HepG2 (cell line): ENCODE data around the gene SPTAN1. TPM values are rescaled to one million over a fixed set of nuclear protein-coding genes. Genes with fewer than 3 reads are reported as not detected.

Source experiments
- ARID2 ChIP-seq: sonication (generic); formaldehyde crosslinking; IDR thresholded peaks from 2 replicates; pipeline ENCODE4 v1.8.1; 2022; ENCODE audit warnings: mild to moderate bottlenecking, missing genetic modification reagents, borderline replicate concordance
- ARNT2 ChIP-seq: sonication (generic); formaldehyde crosslinking; IDR thresholded peaks from 2 replicates; pipeline ENCODE4 v1.8.0; 2022; ENCODE audit warnings: mild to moderate bottlenecking, low read depth, missing genetic modification reagents, moderate library complexity
- ATF2 ChIP-seq: sonication (generic); formaldehyde crosslinking; IDR thresholded peaks from 2 replicates; pipeline ENCODE4 v1.4.0; 2020; ENCODE audit warnings: missing genetic modification reagents
- CSRNP1 ChIP-seq: sonication (generic); formaldehyde crosslinking; IDR thresholded peaks from 2 replicates; pipeline ENCODE4 v1.8.1; 2023; ENCODE audit warnings: mild to moderate bottlenecking, missing genetic modification reagents
- FOSL1 ChIP-seq: sonication (generic); formaldehyde crosslinking; IDR thresholded peaks from 2 replicates; pipeline ENCODE4 v1.9.0; 2021; ENCODE audit warnings: missing genetic modification reagents, borderline replicate concordance
- GFI1 ChIP-seq: sonication (generic); formaldehyde crosslinking; IDR thresholded peaks from 2 replicates; pipeline ENCODE4 v1.5.0; 2020; ENCODE audit warnings: missing genetic modification reagents, mild to moderate bottlenecking, borderline replicate concordance
- GMEB1 ChIP-seq: sonication (generic); formaldehyde crosslinking; IDR thresholded peaks from 2 replicates; pipeline ENCODE4 v1.5.1; 2020; ENCODE audit warnings: missing genetic modification reagents, mild to moderate bottlenecking, borderline replicate concordance
- HMG20B ChIP-seq: conservative IDR thresholded peaks from 2 replicates; pipeline ENCODE4 v1.6.1; 2016; ENCODE audit warnings: missing genetic modification reagents, missing compliant biosample characterization
- MAX ChIP-seq: IDR thresholded peaks from 2 replicates; pipeline ENCODE4 v1.6.1; 2012; ENCODE audit warnings: inconsistent platforms
- MLXIP ChIP-seq: sonication (generic); formaldehyde crosslinking; IDR thresholded peaks from 2 replicates; pipeline ENCODE4 v1.9.0; 2021; ENCODE audit warnings: missing genetic modification reagents, borderline replicate concordance
- NCOA2 ChIP-seq: sonication (generic); formaldehyde crosslinking; IDR thresholded peaks from 2 replicates; pipeline ENCODE4 v1.8.0; 2022; ENCODE audit warnings: inconsistent platforms
- PHF21A ChIP-seq: sonication (generic); formaldehyde crosslinking; IDR thresholded peaks from 2 replicates; pipeline ENCODE4 v1.5.0; 2020; ENCODE audit warnings: mild to moderate bottlenecking, missing genetic modification reagents
- PITX1 ChIP-seq: sonication (generic); formaldehyde crosslinking; IDR thresholded peaks from 2 replicates; pipeline ENCODE4 v1.5.1; 2020; ENCODE audit warnings: mild to moderate bottlenecking, missing genetic modification reagents
- RBFOX2 ChIP-seq: fragments of 200-400 bp; formaldehyde crosslinking; IDR thresholded peaks from 2 replicates; pipeline ENCODE4 v1.6.1; 2017; ENCODE audit warnings: low read depth, mild to moderate bottlenecking, low read length
- ZBTB1 ChIP-seq: sonication (generic); formaldehyde crosslinking; IDR thresholded peaks from 2 replicates; pipeline ENCODE4 v1.4.0; 2020; ENCODE audit warnings: missing genetic modification reagents, borderline replicate concordance
- ZBTB21 ChIP-seq: sonication (generic); formaldehyde crosslinking; IDR thresholded peaks from 2 replicates; pipeline ENCODE4 v1.4.0; 2020; ENCODE audit warnings: missing genetic modification reagents
- ZFX ChIP-seq: sonication (generic); formaldehyde crosslinking; IDR thresholded peaks from 2 replicates; pipeline ENCODE4 v1.4.0; 2020; ENCODE audit warnings: mild to moderate bottlenecking, low read depth, missing genetic modification reagents, moderate library complexity
- ZIK1 ChIP-seq: sonication (generic); formaldehyde crosslinking; IDR thresholded peaks from 2 replicates; pipeline ENCODE4 v1.5.0; 2020; ENCODE audit warnings: mild to moderate bottlenecking, low read depth, missing genetic modification reagents, borderline replicate concordance
- ZNF260 ChIP-seq: sonication (generic); formaldehyde crosslinking; IDR thresholded peaks from 2 replicates; pipeline ENCODE4 v1.4.0; 2020; ENCODE audit warnings: missing genetic modification reagents, low read depth, mild to moderate bottlenecking, borderline replicate concordance
- ZNF83 ChIP-seq: sonication (generic); formaldehyde crosslinking; IDR thresholded peaks from 2 replicates; pipeline ENCODE4 v1.4.0; 2020; ENCODE audit warnings: missing genetic modification reagents, mild to moderate bottlenecking, borderline replicate concordance
- polyA plus RNA-seq, 8 experiments: library from polyadenylated mRNA; depleted of rRNA in 3 of 8; stranded (reverse) in 7 of 8; unstranded in 1 of 8; fragments of >200 nt; fragmentation: Illumina TruSeq in 4 of 8; extraction: Trizol in 4 of 8; gene quantifications; 2 replicates each; pipeline versions ENCODE4 v1.2.1 to v1.2.3, GENCODE V29; 2011 to 2016; ENCODE audit warnings: low read depth in 4 of 8, missing spikeins in 1 of 8, mixed read lengths in 1 of 8; ENCODE audit not compliant: insufficient read depth in 1 of 8
- total RNA-seq, 5 experiments: library from RNA; depleted of rRNA; stranded (reverse); fragments of >200 nt; fragmentation: Illumina TruSeq; extraction: Trizol; gene quantifications; 2 replicates each; pipeline ENCODE4 v1.2.3, GENCODE V29; 2016; ENCODE audit warnings: low read depth in 1 of 5

The SPTAN1 gene
- total and polyA plus RNA-seq, 2 of the 13 experiments (the other 11 are each of a cell fraction or from before 2014, with no cell fraction given) = 106 to 111 TPM

- TF ChIP-seq GMEB1 (CRISPR knock-in tag) (peak; percentile 92), ATF2 (CRISPR knock-in tag) (peak; percentile 34; the same call in 1 of the 2 replicates), FOSL1 (CRISPR knock-in tag) (no peak), ARID2 (CRISPR knock-in tag) (no peak), MAX (peak; percentile 75), MLXIP (no peak; the same call in 1 of the 2 replicates), ZIK1 (CRISPR knock-in tag) (peak; percentile 78; the same call in 1 of the 2 replicates), HMG20B (CRISPR knock-in tag) (no peak), ARNT2 (CRISPR knock-in tag) (peak; percentile 70; the same call in 1 of the 2 replicates), ZNF260 (CRISPR knock-in tag) (no peak), ZFX (CRISPR knock-in tag) (peak; percentile 99), ZNF83 (CRISPR knock-in tag) (no peak; the same call in 1 of the 2 replicates), GFI1 (peak; percentile 63; the same call in 1 of the 2 replicates), ZBTB1 (CRISPR knock-in tag) (no peak), ZBTB21 (CRISPR knock-in tag) (no peak), NCOA2 (CRISPR knock-in tag) (peak; percentile 40; the same call in 1 of the 2 replicates), CSRNP1 (no peak; the same call in 1 of the 2 replicates), PITX1 (CRISPR knock-in tag) (no peak; the same call in 1 of the 2 replicates), PHF21A (CRISPR knock-in tag) (0 out of 2 replicates have a peak, but pooled peaks have one; percentile 49), RBFOX2 (peak; percentile 90)
Measured at GRCh38 chr9:128504485-128505413, 47.6 kb upstream of the SPTAN1 start, which contains the start of gene GLE1 (continued).
